GM23248 (cell line): ENCODE results near the gene UGT1A5. TPM values are rescaled to one million over a fixed set of nuclear protein-coding genes. Genes with fewer than 3 reads are reported as not detected.

Experiments used
- DNase-seq: peaks from one replicate; pipeline ENCODE4 v3.0.0-alpha.2; 2015
- H2AFZ ChIP-seq: fragments of 200-600 bp; sonication (generic); 2 replicates; pipeline ENCODE4 v1.6.1; 2016; ENCODE audit warnings: antibody characterized with exemption
- H3F3A ChIP-seq: fragments of 200-600 bp; sonication (generic); 2 replicates; pipeline ENCODE4 v1.6.1; 2016; ENCODE audit warnings: mild to moderate bottlenecking, antibody characterized with exemption, mixed run types; ENCODE audit not compliant: insufficient read depth
- H3K27ac ChIP-seq: fragments of 200-600 bp; sonication (generic); 2 replicates; pipeline ENCODE4 v1.5.1; 2016; ENCODE audit warnings: mild to moderate bottlenecking
- H3K27me3 ChIP-seq: fragments of 200-600 bp; sonication (generic); replicated peaks from 2 replicates; pipeline ENCODE4 v1.6.1; 2016; ENCODE audit warnings: mild to moderate bottlenecking; ENCODE audit not compliant: insufficient read depth
- H3K36me3 ChIP-seq: fragments of 200-600 bp; sonication (generic); 2 replicates; pipeline ENCODE4 v1.6.1; 2016; ENCODE audit warnings: low read depth, mild to moderate bottlenecking
- H3K4me1 ChIP-seq: fragments of 200-600 bp; sonication (generic); 2 replicates; pipeline ENCODE4 v1.6.1; 2016; ENCODE audit warnings: mild to moderate bottlenecking; ENCODE audit not compliant: insufficient read depth
- H3K4me2 ChIP-seq: fragments of 200-600 bp; sonication (generic); one replicate; pipeline ENCODE4 v1.6.1; 2016; ENCODE audit warnings: mild to moderate bottlenecking; ENCODE audit not compliant: unreplicated experiment
- H3K4me3 ChIP-seq: fragments of 200-600 bp; sonication (generic); 2 replicates; pipeline ENCODE4 v1.5.1; 2016; ENCODE audit warnings: mild to moderate bottlenecking
- H3K79me2 ChIP-seq: fragments of 200-600 bp; sonication (generic); 2 replicates; pipeline ENCODE4 v1.6.1; 2016; ENCODE audit warnings: mild to moderate bottlenecking; ENCODE audit not compliant: insufficient read depth
- H3K9ac ChIP-seq: fragments of 200-600 bp; sonication (generic); 2 replicates; pipeline ENCODE4 v1.6.1; 2016; ENCODE audit warnings: mild to moderate bottlenecking
- H3K9me2 ChIP-seq: fragments of 200-600 bp; sonication (generic); 2 replicates; pipeline ENCODE4 v1.6.1; 2016; ENCODE audit warnings: mixed run types, mild to moderate bottlenecking, moderate library complexity; ENCODE audit not compliant: insufficient read depth
- H3K9me3 ChIP-seq: fragments of 200-600 bp; sonication (generic); one replicate; pipeline ENCODE4 v1.6.1; 2017; ENCODE audit warnings: low read depth
- H4K20me1 ChIP-seq: fragments of 200-600 bp; sonication (generic); 2 replicates; pipeline ENCODE4 v1.6.0; 2016; ENCODE audit not compliant: insufficient read depth
- EZH2 ChIP-seq: fragments of 200-600 bp; sonication (generic); IDR thresholded peaks from 2 replicates; pipeline ENCODE4 v1.6.1; 2018; ENCODE audit warnings: antibody characterized with exemption, mild to moderate bottlenecking; ENCODE audit not compliant: insufficient read depth, poor library complexity, severe bottlenecking
- EZH2phosphoT487 ChIP-seq: fragments of 200-600 bp; sonication (generic); IDR thresholded peaks from 2 replicates; pipeline ENCODE4 v1.6.1; 2018; ENCODE audit warnings: antibody characterized with exemption, moderate library complexity, mild to moderate bottlenecking, low read depth; ENCODE audit not compliant: insufficient read depth
- WGBS, 2 experiments: methylation state at CpG; one replicate each; pipeline ENCODE4 v1.1.6; 2015 to 2017; ENCODE audit warnings: low lambda C conversion rate in 2 of 2, low coverage in 1 of 2; ENCODE audit errors: missing lambda C conversion rate in 2 of 2; 5-methylcytosine and 5-hydroxymethylcytosine counted together
- in situ Hi-C: fragments of 300-500 bp; cut with MboI; formaldehyde crosslinking; loops from 2 replicates; pipeline ENCODE4 v1.15.0; 2020
- polyA plus RNA-seq: library from polyadenylated mRNA; unstranded; fragments of >200 nt; fragmentation: Nextera tagmentation; extraction: Ambion mirVana; gene quantifications from 2 replicates; pipeline ENCODE4 v1.2.1, GENCODE V29; 2016
- total RNA-seq: library from RNA; depleted of rRNA; stranded (reverse); fragments of >200 nt; shearing (Covaris generic); gene quantifications from 2 replicates; pipeline ENCODE4 v1.2.3, GENCODE V29; 2014

Gene UGT1A5
- total and polyA plus RNA-seq, 2 experiments from 2014 or later, result not detected

DNA sequence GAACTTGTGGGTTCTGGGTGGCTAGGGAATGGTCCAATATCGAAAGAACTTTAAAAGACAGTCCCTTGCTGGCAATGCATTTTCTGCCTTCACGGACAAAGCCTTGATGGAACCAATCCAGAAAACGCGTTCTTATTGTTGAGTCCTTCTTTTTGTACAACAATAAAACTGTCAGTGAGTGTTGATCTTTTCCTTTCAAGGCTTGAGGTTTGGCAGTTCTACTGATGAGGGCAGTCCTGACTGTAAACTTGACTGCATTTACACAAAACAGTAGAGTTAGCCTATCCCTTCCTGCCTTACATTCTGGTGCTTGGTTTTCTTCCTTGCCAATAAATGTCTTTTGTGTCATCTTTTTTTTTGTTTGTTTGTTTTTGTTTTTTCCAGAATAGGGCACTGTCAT is 33.5 kb upstream of the UGT1A5 start:
- Histone ChIP-seq H4K20me1 (no peaks in the 10 kb centered on the region), H2AFZ (no peak overlapping the region), H3K9me2 (no peaks in the 10 kb centered on the region), H3K9ac (no peak overlapping the region), H3K79me2 (no peaks in the 10 kb centered on the region), H3K9me3 (no peaks in the 10 kb centered on the region), H3K36me3 (no peaks in the 10 kb centered on the region), H3K4me2 (no peak overlapping the region), H3K27me3 (no peaks in the 10 kb centered on the region), H3K4me1 (no peaks in the 10 kb centered on the region), H3K4me3 (no peak overlapping the region), H3F3A (no peaks in the 10 kb centered on the region), H3K27ac (no peak overlapping the region)
- no peak for DNase-seq
- WGBS, 2 experiments, result 10 to 12% methylated on average over 4 of the region's 4 CpGs
- TF ChIP-seq EZH2phosphoT487, result no peak
- no peak for TF ChIP-seq EZH2
- in situ Hi-C loops, result no loop called here

DNA sequence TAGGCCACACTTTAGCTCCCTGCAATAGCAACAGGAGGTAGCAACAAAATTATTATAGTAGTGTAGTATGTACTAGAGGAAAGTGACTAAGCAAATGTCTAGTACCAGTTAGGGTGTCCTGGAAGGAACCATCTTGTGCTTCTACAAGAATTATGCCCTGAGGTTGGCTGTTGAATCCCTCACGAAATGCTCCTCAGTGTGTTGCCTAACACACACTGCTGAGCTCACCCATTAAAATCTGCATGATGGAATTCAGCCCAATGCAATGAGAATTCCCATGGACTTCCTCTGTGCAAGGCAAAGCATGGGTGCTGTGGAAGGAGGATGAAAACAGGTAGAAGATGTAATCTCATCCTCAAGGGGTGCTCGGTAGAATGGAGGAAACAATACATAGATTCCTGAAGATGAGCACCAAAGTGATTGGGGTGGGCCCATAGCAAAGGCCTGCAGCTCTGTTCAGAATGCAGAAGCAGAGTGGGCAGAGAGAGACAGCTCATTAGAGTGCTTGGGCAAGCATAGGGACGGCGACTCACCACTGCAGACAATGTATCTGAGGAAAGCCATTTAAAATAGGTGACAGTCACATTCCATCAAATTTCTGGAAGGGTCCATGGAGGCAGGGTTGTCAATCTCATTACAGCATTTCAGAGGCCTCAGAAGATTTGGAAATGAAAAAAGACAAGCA is 32.2 kb upstream of the UGT1A5 start:
- no peaks in the 10 kb centered on the region for H3K79me2 ChIP-seq
- no peak for TF ChIP-seq EZH2phosphoT487
- whole genome bisulfite sequencing, 2 experiments, result 42 to 45% methylated on average over 4 of the region's 4 CpGs

DNA sequence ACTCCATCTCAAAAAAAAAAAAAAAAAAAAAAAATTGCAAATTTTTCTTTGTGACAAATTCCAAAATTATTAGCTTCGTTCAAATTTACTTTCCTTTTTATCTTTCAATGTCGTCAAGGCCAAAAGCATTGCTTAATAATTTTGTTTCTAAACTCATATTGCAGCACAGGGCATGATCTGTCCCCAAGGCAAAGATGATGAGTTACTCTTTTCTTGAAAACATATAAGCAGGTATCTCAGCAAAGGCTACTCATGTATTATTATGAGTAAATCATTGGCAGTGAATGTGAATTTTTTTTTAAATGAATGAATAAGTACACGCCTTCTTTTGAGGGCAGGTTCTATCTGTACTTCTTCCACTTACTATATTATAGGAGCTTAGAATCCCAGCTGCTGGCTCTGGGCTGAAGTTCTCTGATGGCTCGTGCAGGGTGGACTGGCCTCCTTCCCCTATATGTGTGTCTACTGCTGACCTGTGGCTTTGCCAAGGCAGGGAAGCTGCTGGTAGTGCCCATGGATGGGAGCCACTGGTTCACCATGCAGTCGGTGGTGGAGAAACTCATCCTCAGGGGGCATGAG is 31.1 kb upstream of the UGT1A5 start, which contains the start of gene UGT1A7:
TSS of gene UGT1A7 (plus strand) at position 381 of the 579 bp plus-strand sequence. CDS start at position 418, 37 bp downstream.
- in situ Hi-C loops, result no loop called here
- no peaks in the 10 kb centered on the region for H3F3A ChIP-seq
- DNase-seq, result no peak
- H3K4me1 ChIP-seq, result no peaks in the 10 kb centered on the region
- no peaks in the 10 kb centered on the region for H3K36me3 ChIP-seq
- H3K9ac ChIP-seq, result no peak within 1 kb of the TSS
- no peaks in the 10 kb centered on the region for H4K20me1 ChIP-seq
- H3K4me3 ChIP-seq, result no peak within 1 kb of the TSS
- no peaks in the 10 kb centered on the region for H3K27me3 ChIP-seq
- H3K9me3 ChIP-seq, result no peaks in the 10 kb centered on the region
- no peak within 1 kb of the TSS for H3K4me2 ChIP-seq
- no peaks in the 10 kb centered on the region for H3K79me2 ChIP-seq
- no peak within 1 kb of the TSS for H3K27ac ChIP-seq
- no peak within 1 kb of the TSS for H2AFZ ChIP-seq
- WGBS, 2 experiments, result 25 to 27% methylated on average over 5 of the region's 5 CpGs
- TF ChIP-seq EZH2phosphoT487, result no peak
- TF ChIP-seq EZH2, result no peak
- no peaks in the 10 kb centered on the region for H3K9me2 ChIP-seq

More for the DNA sequence above, 32.2 kb upstream of the UGT1A5 start:
- Histone ChIP-seq H4K20me1 (no peaks in the 10 kb centered on the region), H3K27me3 (no peaks in the 10 kb centered on the region), H3K4me1 (no peaks in the 10 kb centered on the region), H3K9ac (no peak overlapping the region), H3K9me2 (no peaks in the 10 kb centered on the region), H3K4me3 (no peak overlapping the region), H2AFZ (no peak overlapping the region), H3K27ac (no peak overlapping the region), H3F3A (no peaks in the 10 kb centered on the region), H3K4me2 (no peak overlapping the region), H3K36me3 (no peaks in the 10 kb centered on the region), H3K9me3 (no peaks in the 10 kb centered on the region)
- in situ Hi-C loops, result no loop called here
- DNase-seq, result peak; percentile 2

DNA sequence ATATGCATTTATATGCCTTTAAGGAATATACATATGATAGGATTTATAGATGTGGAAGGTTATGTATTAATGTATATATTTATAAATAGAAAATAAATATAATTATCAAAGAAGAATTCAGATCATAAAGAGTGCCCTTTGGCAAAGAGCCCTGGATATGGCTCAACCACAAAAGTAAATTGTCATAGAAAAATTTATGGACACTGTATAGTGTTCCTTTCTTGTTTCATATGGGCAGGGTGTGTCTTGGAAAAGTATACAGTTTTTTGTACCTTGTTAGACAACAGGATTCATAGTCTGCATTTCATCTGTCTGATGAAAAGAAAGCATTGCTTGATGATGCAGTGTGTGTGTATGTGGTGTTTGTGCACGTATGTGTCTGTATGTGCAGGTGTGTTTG is 28.1 kb upstream of the UGT1A5 start:
- H3K9me3 ChIP-seq, result no peaks in the 10 kb centered on the region
- no peaks in the 10 kb centered on the region for H3F3A ChIP-seq
- DNase-seq, result no peak
- no peaks in the 10 kb centered on the region for H3K27me3 ChIP-seq
- no peaks in the 10 kb centered on the region for H3K4me1 ChIP-seq
- no peak overlapping the region for H3K9ac ChIP-seq
- no peaks in the 10 kb centered on the region for H3K9me2 ChIP-seq
- H2AFZ ChIP-seq, result no peak overlapping the region
- TF ChIP-seq EZH2phosphoT487 (no peak), EZH2 (no peak)
- no peaks in the 10 kb centered on the region for H3K36me3 ChIP-seq
- no peak overlapping the region for H3K4me2 ChIP-seq
- no peak overlapping the region for H3K4me3 ChIP-seq
- no peak overlapping the region for H3K27ac ChIP-seq
- in situ Hi-C loops, result no loop called here
- H3K79me2 ChIP-seq, result no peaks in the 10 kb centered on the region
- no peaks in the 10 kb centered on the region for H4K20me1 ChIP-seq
- 14 to 20% methylated on average over 1 of the region's 1 CpG for WGBS, 2 experiments
